ENCODE data around the gene GLT6D1.
"Not testable (repeated sequence)": the region's sequence is repeated elsewhere in the genome, so short reads cannot be mapped to it uniquely, and the experiment has no call there.

Gene GLT6D1

GRCh38 chr9:135639196-135639595, at the start of gene GLT6D1:
Gene GLT6D1 (minus strand): TSS chr9:135639540. CDS start chr9:135639187, 353 bp downstream.
- no peak for TF ChIP-seq ZNF274 (IDR thresholded peaks at IDR 0.05; ENCODE audit: low read depth, low read length)
- H3K4me3 ChIP-seq (ENCODE audit: low read length): no peak within 1 kb of the TSS

- no peak for TF ChIP-seq ZNF274 (IDR thresholded peaks at IDR 0.05; ENCODE audit: low read depth, low read length)
- no peak overlapping the region for H3K4me3 ChIP-seq (ENCODE audit: low read length)
These were observed 49.7 kb upstream of the GLT6D1 start for GRCh38 chr9:135689011-135689410.

- TF ChIP-seq ZNF274 (IDR thresholded peaks at IDR 0.05; ENCODE audit: low read depth, low read length): no peak
- no peak overlapping the region for H3K4me3 ChIP-seq (ENCODE audit: low read length)
These were observed 47.9 kb upstream of the GLT6D1 start for GRCh38 chr9:135687216-135687615.

GRCh38 chr9:135684691-135685090, 45.4 kb upstream of the GLT6D1 start:
- no peak for TF ChIP-seq ZNF274 (IDR thresholded peaks at IDR 0.05; ENCODE audit: low read depth, low read length)
- H3K4me3 ChIP-seq (ENCODE audit: low read length): no peak overlapping the region

DNA sequence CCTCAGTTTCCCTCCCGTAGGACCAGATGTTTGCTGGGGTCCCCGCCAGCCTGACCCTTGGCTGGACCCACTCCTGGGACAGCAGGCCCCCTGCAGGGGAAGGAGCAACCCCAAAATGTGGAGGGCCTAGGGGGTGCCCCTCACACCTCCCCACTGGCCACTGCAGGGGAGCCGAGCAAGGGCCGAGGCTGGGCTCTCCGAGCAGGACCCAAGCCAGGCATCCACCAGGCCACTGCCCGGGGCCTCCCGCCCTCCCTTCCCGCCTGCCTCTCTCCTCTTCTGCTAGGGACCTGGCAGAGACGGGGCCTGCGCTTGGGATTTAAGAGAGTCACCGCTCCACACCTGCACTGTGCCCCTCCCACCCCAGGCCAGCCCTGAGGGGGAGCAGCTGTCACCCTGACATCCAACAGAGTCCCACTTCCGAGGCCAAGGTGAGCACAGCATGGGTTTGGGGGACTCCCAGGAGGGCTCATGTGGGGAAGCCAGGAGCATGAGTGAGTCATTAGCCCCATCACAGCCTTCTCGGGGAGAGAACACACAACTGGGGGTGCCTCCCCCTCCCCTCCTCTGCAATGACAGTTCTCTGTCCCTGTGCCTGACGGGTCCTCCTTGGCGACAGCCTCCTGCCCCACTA, 44.2 kb upstream of the GLT6D1 start:
- TF ChIP-seq ZNF274 (IDR thresholded peaks at IDR 0.05; ENCODE audit: low read depth, low read length): no peak

GRCh38 chr9:135681161-135681560, 41.8 kb upstream of the GLT6D1 start:
- TF ChIP-seq ZNF274 (IDR thresholded peaks at IDR 0.05; ENCODE audit: low read depth, low read length): no peak
- H3K4me3 ChIP-seq (ENCODE audit: low read length): no peak overlapping the region

More for the DNA sequence above, 44.2 kb upstream of the GLT6D1 start:
- H3K4me3 ChIP-seq (ENCODE audit: low read length): no peak overlapping the region

DNA sequence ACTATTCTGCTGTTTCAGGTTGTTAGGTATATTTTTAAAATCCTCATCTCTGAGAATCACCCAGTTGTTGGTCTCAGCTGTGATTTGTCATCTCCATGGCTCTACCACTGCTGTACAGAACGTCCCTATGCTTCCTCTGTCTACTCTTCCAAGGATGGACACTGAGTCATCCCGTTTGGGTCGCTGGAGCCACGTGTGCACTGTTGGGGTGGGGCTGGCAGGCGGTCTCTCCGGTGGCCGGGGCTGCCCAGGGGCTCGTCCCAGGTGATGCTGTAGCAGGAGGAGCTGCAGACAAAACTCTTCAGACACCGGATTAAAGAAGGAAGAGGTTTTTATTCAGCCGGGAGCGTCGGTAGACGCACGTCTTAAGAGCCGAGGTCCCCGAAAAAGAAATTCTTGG, 40.7 kb upstream of the GLT6D1 start:
- no peak for TF ChIP-seq ZNF274 (IDR thresholded peaks at IDR 0.05; ENCODE audit: low read depth, low read length)
- H3K4me3 ChIP-seq (ENCODE audit: low read length): no peak overlapping the region

DNA sequence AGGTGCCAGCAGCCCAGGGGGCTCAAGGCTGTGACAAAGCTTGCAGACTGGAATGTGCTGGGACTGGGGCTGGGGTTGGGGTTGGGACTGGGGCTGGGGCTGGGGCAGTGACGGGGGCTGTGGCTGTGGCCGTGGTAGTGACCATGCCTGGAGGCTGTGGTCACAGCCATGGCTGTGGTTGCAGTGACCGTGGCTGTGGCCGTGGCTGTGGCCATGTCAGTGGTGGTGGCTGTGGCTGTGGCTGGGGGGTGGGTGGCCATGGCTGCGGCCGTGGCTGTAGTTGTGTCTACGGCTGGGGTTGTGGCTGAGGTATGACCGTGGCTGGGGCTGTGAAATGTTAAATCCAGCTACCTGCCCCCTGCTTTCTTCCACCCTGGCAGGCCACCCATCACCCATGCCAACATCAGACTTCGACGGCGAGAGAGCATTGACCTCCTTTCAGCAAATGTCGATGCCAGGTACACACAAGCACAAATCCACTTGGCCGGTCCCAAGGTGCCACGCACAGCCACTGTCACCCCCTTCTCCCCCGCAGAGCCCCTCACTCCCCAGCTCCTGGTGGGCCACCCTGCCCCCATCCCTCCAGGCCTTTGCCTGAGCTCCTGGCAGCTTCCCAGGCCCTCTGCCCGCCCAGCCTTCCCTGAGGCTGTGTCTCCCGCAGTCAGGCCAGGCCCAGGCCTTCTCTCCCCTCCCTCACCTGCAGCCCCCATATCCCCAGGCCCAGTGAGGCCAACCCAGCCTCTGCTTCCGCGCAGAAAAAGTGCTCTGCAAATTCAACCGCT, 39.1 kb upstream of the GLT6D1 start:
- no peak for TF ChIP-seq ZNF274 (IDR thresholded peaks at IDR 0.05; ENCODE audit: low read depth, low read length)

DNA sequence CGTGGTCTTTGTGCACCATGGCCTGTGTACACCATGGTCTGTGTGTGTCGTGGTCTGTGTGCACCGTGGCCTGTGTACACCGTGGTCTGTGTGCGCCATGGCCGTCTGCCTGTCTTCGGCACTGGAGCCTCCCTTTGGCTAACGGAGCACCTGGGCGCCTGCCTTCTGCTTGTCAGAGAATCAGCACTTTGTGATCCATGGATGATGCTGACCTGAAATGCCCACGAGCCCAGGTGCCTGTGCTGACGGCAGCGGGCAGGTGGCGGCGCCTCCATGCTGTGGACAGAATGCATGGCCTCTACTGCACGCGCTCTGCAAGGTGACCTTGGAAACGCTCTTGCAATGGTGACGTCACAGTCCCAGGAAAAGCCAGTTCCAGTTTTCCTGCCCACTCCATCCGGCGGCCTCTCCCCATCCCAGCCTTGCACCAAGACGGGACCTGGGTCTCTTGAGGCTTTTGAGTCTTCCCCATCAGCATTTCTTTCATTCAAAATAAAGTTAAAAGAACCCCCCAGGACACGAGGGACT, 38.4 kb upstream of the GLT6D1 start:
- TF ChIP-seq ZNF274 (IDR thresholded peaks at IDR 0.05; ENCODE audit: low read depth, low read length): no peak
- no peak overlapping the region for H3K4me3 ChIP-seq (ENCODE audit: low read length)

More for the DNA sequence above, 39.1 kb upstream of the GLT6D1 start:
- H3K4me3 ChIP-seq (ENCODE audit: low read length): no peak overlapping the region

GRCh38 chr9:135676891-135677290, 37.6 kb upstream of the GLT6D1 start:
- no peak overlapping the region for H3K4me3 ChIP-seq (ENCODE audit: low read length)
- no peak for TF ChIP-seq ZNF274 (IDR thresholded peaks at IDR 0.05; ENCODE audit: low read depth, low read length)

DNA sequence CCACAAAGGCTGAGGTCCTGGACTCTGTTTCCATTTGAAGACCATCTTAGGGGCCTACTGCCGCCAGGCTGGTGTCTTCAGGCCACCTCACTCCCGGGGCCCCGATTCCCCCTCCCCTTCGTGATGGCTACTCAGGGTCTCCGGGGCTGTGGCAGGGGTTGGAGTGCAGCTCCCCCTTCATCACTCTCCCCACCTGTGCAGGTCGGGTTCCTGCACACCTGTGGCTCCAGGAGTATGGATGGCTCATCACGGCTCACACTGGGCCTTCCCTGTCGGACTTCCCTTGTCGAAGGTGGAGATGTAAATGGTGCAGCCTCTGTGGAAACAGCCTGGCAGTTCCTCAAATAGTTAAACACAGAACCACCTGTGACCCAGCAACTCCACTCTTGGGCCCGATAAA, 35.6 kb upstream of the GLT6D1 start:
- H3K4me3 ChIP-seq (ENCODE audit: low read length): no peak overlapping the region
- no peak for TF ChIP-seq ZNF274 (IDR thresholded peaks at IDR 0.05; ENCODE audit: low read depth, low read length)

DNA sequence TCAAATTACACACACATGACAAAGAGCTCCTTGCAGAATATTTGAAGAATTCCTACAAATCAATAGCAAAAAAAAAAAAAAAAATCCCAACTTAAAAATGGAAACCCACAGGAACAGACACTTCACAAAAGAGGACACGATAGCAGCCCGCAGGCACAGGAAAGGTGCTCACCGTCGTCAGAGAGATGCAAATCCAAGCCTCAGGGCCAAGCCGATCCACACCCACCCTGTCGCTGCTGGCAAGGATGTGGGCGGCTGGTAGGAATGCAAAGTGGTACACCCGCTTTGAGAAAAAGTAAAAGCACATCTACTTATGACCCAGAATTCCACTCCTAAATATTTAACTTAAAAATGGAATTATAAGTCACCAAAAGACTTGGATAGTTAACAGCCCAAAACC, 34.6 kb upstream of the GLT6D1 start:
- TF ChIP-seq ZNF274 (IDR thresholded peaks at IDR 0.05; ENCODE audit: low read depth, low read length): no peak
- H3K4me3 ChIP-seq (ENCODE audit: low read length): no peak overlapping the region

DNA sequence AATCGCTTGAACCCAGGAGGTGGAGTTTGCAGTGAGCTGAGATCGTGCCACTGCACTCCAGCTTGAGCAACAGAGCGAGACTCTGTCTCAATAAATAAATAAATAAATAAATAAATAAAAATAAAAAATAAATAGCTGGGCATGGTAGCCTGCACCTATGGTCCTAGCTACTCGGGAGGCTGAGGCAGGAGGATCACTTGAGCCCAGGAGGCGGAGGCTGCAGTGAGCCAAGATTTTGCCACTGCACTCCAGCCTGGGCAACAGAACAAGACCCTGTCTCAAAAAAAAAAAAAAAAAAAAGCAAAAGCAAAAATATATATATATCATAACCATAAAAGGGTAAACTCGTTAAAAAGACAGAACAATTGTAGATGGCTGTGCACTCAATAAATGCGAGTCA, 33.4 kb upstream of the GLT6D1 start:
- H3K4me3 ChIP-seq (ENCODE audit: low read length): not testable (repeated sequence)

DNA sequence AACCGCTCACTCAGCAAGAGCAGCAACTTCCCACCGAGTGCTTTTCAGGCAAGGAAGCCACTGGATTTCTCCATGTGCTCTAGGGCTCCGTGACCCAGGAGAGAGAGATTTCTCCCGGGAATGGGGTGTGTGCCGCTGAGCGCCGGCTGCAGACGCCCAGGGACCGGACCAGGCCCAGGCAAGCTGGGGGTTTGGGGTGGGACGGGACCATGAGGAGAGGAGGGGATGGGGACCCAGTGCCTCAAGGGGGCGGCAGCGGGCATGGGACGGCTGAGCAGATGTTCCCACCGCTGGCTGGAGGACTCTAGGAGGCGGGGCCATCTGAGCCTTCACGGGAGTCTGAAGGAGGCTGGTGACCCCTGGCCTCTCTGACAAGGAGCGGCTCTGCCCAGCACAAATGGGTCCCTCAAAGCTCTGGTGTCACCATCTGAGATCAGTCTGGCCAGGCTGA, 32.3 kb upstream of the GLT6D1 start:
- TF ChIP-seq ZNF274 (IDR thresholded peaks at IDR 0.05; ENCODE audit: low read depth, low read length): no peak
- no peak overlapping the region for H3K4me3 ChIP-seq (ENCODE audit: low read length)
